ENCODE data around the gene ITPR3.

ITPR3 gene

DNA sequence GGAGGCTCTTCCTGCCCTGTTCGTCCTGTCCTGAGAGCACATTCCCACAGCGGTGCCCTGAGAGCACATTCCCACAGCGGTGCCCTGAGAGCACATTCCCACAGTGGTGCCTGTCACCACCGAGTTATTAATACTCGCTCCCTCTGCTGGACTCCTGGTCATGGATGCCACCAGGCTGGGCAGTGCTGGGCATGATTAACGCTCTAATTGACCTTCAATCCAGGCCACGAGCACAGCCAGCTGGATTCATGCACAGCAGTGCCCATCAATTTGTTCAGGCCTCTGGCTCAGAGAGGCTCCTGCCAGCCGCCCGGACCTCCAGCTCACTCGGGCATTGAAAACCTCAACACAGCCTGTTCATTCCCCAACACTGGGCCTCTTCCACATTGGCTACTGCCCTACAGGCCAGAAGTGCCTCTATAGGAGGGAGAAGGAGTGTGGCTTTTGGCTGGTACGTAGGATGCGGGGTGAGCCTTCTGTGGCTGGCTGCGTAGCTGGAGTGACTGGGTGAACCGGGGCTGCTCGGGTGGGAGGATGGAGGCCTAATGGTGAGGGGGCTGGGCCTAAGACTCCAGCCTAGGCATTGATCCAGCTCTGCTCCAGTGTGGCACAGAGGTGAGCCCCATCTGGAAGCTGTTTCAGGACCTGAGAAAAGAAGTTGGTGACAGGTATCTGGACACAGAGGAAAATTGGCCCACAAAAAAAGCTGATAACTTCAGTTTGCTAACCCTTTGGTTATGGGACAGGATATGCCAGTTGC, 116.3 kb downstream of the ITPR3 start:
- DNase-seq (ENCODE audit: low read depth): no peak

DNA sequence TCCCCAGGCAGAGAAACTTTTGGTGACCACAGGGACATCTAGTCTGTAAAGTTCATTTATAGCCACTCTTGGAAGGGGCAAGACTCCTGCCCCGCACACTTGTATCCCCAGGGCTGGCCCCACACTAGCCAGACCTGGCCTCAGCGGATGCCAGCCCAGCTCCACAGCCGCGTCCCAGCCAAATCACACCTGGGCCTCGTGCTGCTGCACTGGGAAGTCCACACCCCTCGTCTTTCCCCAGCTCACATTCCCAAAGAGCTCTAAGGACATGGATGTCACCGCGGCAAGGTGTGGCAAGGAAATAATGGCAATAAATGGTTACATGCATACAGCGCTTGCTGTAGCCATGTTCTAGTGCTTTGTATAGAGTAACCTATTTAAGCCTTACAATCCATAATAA, 117.0 kb downstream of the ITPR3 start:
- no peak for DNase-seq (ENCODE audit: low read depth)

- DNase-seq (ENCODE audit: low read depth): no peak
Measured at GRCh38 chr6:33738879-33739278, 117.8 kb downstream of the ITPR3 start.

DNA sequence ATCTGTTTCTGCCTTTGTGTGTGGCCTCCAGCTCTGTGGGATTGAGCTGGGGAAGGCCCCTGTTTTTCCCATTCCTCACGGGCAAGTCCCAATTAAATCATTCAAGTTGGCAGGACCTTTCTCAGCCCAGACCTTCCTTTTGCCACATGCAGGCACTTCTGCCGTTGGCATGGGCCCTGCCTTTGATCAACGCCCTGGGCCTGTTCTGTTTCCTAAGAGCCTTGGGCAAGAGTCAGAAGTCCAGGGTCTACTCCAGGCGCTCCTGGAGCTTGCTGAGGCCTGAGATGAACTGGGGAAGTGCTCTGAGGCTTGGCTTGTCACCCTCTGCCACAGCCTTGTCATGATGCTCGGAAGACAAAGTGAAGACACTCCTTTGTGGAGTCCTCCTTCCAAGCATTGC, 118.4 kb downstream of the ITPR3 start:
- no peak for DNase-seq (ENCODE audit: low read depth)

- DNase-seq (ENCODE audit: low read depth): no peak
Measured at GRCh38 chr6:33740204-33740608, 119.1 kb downstream of the ITPR3 start.

DNA sequence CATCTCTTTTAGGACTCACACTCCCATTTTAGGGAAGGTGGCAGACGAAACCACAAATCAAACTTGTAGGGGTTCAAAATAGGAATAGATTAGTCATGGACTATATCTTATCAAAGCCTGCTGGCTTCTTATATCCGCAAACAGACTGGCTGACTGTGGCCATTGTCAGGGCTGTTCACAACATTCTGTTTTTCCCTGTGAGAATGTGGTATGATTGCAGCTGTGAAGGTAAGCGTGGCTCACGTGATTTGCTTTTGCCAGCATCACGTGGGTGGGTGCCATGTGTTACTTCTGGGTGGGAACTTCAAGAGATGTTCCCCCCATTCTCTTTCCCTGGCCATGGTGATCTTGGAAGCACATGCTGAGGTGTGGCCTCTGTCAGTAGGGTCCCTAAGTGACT, 119.7 kb downstream of the ITPR3 start:
- DNase-seq (ENCODE audit: low read depth): no peak

DNA sequence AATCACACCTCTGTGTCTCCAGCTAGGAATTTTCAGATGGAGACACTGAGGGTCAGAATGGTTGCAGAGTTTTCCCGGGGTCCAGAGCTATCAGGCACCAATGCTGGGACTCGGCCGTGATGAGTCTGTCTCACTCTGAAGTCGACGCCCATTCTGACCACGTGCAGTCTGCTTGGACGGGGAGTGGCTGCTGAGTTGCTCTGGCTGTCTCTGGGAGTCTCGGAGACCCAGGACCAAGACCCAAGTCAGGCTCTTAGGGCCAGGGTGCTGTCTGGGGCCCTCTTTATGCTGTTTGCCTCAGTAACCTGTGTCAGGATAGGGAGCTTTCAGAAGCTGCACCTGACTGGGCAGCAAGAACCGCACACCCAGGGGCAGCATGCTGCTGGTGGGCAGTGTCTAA, 121.0 kb downstream of the ITPR3 start:
- no peak for DNase-seq (ENCODE audit: low read depth)

GRCh38 chr6:33742837-33743236, 121.7 kb downstream of the ITPR3 start:
- no peak for DNase-seq (ENCODE audit: low read depth)

GRCh38 chr6:33744001-33744848, 123.1 kb downstream of the ITPR3 start:
- peak; percentile 33 for DNase-seq (ENCODE audit: low read depth)

DNA sequence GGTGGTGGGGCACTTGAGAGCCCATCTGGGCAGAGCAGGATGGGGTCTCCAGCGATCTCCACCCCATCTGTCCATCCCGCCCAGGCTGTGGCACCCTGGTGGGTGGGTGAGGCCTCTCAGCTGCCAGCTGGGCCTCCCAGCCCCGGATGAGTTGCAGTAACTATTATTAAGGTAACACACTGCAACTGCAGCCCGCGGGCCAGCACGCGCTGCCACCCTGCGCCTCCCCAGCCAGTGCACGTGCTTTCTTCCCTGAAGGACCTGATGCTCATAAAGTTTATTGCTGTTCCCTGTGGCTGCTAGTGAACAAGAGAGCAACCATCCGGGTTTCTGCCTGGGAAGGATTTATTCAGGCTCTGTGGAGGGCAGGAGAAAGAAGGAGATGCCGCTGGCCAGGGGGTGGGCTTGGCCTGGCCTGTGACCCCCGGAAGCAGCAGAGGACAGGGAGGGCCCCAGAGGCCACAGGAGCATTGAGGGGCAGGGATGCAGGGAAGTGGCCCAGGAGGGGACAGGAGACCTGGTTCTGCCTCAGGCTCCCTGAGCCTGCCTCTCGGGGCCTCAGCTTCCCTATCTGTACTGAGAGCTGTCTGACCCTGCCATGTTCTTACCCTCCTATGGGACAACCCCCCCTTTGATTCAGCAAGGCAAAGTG, 123.9 kb downstream of the ITPR3 start:
- DNase-seq (ENCODE audit: low read depth): no peak

DNA sequence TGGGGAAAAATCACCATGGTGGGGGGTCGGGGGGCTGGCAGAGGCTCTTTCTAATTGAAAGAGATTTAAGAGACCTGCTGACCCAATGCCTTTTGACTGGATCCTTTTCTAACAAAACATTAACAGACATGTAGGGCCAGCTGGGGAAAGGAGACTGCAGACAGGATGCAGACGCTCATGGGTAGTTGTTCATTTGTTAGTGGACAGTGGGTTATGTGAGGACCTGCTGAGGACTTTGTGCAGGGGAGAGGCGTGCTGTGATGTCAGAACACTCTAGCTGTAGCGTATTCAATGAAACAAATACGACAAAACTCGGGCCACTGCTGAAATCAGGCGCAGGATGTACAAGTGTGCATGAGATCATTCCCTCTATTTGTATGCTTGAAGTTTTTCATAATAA, 124.4 kb downstream of the ITPR3 start:
- DNase-seq (ENCODE audit: low read depth): no peak
